Measurements from ENCODE around the gene CALML5.

GRCh38 chr10:5492322-5492855 lies 7.0 kb downstream of the CALML5 start:
- TF ChIP-seq CTCF (IDR thresholded peaks at IDR 0.05) (no peak), POLR2AphosphoS5 (IDR thresholded peaks at IDR 0.05) (no peak), POLR2A (IDR thresholded peaks at IDR 0.05) (no peak), EP300 (IDR thresholded peaks at IDR 0.05; ENCODE audit: low read depth) (no peak)

Data from transverse colon (tissue), 4 donors.